ENCODE measurements around the gene CLCA4. TPM values are rescaled to one million over a fixed set of nuclear protein-coding genes. Genes with fewer than 3 reads are reported as not detected.
"Not testable (repeated sequence)": the region's sequence is repeated elsewhere in the genome, so short reads cannot be mapped to it uniquely, and the experiment has no call there.

Gene CLCA4, protein sequence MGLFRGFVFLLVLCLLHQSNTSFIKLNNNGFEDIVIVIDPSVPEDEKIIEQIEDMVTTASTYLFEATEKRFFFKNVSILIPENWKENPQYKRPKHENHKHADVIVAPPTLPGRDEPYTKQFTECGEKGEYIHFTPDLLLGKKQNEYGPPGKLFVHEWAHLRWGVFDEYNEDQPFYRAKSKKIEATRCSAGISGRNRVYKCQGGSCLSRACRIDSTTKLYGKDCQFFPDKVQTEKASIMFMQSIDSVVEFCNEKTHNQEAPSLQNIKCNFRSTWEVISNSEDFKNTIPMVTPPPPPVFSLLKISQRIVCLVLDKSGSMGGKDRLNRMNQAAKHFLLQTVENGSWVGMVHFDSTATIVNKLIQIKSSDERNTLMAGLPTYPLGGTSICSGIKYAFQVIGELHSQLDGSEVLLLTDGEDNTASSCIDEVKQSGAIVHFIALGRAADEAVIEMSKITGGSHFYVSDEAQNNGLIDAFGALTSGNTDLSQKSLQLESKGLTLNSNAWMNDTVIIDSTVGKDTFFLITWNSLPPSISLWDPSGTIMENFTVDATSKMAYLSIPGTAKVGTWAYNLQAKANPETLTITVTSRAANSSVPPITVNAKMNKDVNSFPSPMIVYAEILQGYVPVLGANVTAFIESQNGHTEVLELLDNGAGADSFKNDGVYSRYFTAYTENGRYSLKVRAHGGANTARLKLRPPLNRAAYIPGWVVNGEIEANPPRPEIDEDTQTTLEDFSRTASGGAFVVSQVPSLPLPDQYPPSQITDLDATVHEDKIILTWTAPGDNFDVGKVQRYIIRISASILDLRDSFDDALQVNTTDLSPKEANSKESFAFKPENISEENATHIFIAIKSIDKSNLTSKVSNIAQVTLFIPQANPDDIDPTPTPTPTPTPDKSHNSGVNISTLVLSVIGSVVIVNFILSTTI
- polyA plus RNA-seq (2013, experiment 1 of 2; ENCODE audit: insufficient read length) = not detected
- not detected for polyA plus RNA-seq (2013, experiment 2 of 2; ENCODE audit: insufficient read length)

- DNase-seq = no peak
These were observed at the start of gene CLCA4 for GRCh38 chr1:86546787-86547221. TSS of gene CLCA4 (plus strand) at chr1:86547078. CDS start at chr1:86547120, 42 bp downstream.

GRCh38 chr1:86498281-86498680 lies 48.6 kb upstream of the CLCA4 start:
- no peak for DNase-seq

GRCh38 chr1:86499987-86500593 lies 46.8 kb upstream of the CLCA4 start:
- DNase-seq = no peak

DNA sequence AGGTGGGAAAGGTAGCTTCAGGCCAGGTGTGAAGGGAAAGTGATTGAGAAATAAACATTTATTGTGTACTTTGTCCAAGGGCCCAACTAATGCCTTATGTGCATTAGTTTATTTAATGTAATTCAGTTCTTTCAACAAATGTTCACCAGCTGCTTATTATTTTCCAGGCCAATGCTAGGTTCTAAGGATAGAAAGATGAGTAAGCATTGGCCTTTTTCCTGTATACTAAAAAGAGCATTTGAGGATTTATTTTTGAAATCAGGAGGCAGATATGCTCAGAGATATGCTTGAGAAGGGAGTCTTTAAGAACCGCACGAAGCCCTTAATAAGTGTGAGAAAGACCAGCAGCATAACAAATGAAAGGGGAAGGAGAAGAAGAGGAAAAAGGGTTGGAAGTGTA lies 46.2 kb upstream of the CLCA4 start:
- DNase-seq = no peak

- not testable (repeated sequence) for DNase-seq
These were observed 44.7 kb upstream of the CLCA4 start for GRCh38 chr1:86502125-86502646.

GRCh38 chr1:86502721-86503405 lies 44.0 kb upstream of the CLCA4 start:
- no peak for DNase-seq

GRCh38 chr1:86503406-86504136 lies 43.3 kb upstream of the CLCA4 start:
- DNase-seq = no peak

DNA sequence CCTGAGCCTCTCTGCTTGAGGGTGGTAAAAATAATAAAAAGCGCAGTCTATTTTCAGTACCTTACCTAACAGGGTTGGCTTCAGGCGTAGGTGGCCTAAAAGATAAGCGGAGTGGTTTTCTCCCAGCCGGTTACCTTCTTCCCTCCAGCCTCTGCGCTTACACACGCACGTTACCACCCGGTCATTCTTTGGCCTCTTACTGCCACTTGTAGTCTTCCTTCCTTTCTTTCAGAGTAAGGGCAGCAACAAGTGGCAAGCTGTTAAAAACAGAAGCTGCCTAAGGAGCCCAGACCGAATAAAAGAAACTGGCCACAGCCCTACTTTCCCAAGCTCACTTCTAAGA lies 42.8 kb upstream of the CLCA4 start:
- no peak for DNase-seq

DNA sequence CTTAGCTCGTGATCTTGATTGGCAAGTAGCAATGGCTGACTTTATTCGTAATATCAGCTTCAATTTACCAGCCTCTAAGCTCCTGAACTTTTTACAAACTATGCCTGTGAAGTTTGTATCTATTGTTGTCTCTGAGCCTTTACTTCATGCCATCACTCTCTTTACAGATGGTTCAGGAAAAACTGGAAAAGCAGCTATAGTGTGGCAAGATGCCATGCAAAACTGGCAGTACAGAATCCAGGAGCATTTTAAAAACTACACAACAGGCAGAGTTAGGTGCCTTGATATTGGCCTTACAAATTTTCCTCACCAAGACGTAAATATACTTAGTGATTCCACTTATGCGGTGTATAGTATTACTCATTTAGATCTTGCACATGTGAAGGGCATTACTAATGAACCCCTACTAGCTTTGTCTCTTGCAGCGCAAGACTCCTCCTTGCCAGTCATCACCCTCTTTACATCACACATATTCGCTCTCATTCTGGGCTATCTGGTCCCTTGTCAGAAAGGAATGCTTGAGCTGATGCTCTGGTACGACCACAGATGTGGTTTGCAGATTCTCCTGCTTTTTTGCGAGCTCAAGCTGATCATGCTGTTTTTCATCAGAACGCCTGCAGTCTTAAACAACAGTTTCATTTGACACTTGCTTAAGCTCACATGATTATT lies 41.8 kb upstream of the CLCA4 start:
- peak; percentile 74 for DNase-seq

DNA sequence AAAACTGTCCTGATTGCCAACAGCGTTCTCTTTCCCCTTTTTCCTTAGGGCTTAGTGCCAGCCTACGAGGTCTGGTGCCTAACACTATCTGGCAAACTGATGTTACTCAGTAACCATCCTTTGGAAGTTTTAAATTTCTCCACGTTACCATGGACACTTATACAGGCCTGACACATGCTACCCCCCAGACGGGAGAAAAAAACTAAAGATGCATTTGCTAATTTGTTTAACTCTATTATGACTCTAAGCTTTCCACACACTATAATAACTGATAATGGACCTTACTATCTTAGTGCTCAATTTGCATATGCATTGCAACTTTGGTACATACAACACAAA lies 41.3 kb upstream of the CLCA4 start:
- DNase-seq = no peak

- DNase-seq = peak; percentile 48
These were observed 38.8 kb upstream of the CLCA4 start for GRCh38 chr1:86507935-86508582.

GRCh38 chr1:86508583-86508969 lies 38.3 kb upstream of the CLCA4 start:
- peak; percentile 47 for DNase-seq

GRCh38 chr1:86515597-86515996 lies 31.3 kb upstream of the CLCA4 start:
- no peak for DNase-seq

- no peak for DNase-seq
These were observed 30.5 kb upstream of the CLCA4 start for GRCh38 chr1:86516335-86516734.

DNA sequence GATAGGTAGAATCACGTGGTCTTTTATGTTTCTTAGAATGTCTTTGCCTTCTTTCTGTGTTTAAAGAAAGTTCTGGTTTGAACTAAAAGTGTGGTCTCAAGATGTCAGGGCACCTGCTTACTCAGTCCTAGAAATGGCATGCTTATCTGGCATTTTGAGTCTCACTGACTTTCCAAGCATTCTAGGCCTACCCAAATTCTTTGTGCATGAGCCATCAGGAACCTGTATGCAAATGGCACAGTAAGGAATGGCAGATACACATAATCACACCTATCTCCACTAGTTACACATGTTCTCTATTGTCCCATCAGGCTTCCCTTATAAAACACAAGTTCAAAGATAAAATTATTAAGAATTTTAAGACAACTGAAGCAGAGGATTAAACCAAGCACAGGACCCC lies 29.5 kb upstream of the CLCA4 start:
- no peak for DNase-seq

GRCh38 chr1:86520789-86521521 lies 25.9 kb upstream of the CLCA4 start:
- no peak for DNase-seq

GRCh38 chr1:86521522-86521891 lies 25.4 kb upstream of the CLCA4 start:
- no peak for DNase-seq

- no peak for DNase-seq
These were observed 24.6 kb upstream of the CLCA4 start for GRCh38 chr1:86522240-86522639.

DNA sequence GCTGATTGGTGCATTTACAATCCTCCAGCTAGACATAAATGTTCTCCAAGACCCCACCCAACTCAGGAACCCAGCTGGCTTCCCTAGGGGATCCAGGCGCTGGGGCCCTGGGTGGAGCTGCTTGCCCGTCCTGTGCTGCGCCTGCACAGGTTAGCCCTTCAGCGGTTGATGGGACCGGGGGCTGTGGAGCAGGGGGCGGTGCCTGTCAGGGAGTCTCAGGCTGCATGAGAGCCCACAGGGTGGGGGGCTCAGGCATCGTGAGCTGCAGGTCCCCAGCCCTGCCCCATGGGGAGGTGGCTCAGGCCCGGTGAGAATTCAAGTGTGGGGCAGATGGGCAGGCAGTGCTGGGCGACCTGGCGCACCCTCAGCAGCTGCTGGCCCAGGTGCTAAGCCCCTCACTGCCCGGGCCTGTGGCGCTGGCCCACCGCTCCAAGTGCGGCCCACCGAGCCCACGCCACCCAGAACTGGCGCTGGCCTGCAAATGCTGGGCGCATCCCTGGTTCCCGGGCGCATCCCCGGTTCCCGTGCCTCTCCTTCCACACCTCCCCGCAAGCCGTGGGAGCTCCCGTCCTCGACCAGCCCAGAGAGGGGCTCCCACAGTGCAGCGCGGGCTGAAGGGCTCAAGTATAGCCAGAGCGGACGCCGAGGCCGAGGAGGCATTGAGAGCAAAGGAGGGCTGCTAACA lies 23.1 kb upstream of the CLCA4 start:
- no peak for DNase-seq

Measured in fibroblast of skin of abdomen (primary cell).